Upper lobe of right lung (tissue), 1 donor: Measurements from ENCODE around the gene SLFNL1. TPM values are rescaled to one million over a fixed set of nuclear protein-coding genes. Genes with fewer than 3 reads are reported as not detected.
A peak's percentile ranks its signal among the peaks of the same experiment; 100 is the strongest.

Experiments
- ATAC-seq: fragments of 200-7000 bp; cut with Tn5 transposase; one replicate; pipeline ENCODE4 v1.9.1; 2020; ENCODE audit warnings: mild to moderate bottlenecking, moderate library complexity
- DNase-seq: peaks from one replicate; pipeline ENCODE4 v3.0.0-alpha.2; 2020
- H3K27ac ChIP-seq: fragments of 200-600 bp; one replicate; pipeline ENCODE4 v1.8.0; 2022
- H3K27me3 ChIP-seq: fragments of 200-600 bp; one replicate; pipeline ENCODE4 v1.8.0; 2022; ENCODE audit warnings: mild to moderate bottlenecking
- H3K36me3 ChIP-seq: fragments of 200-600 bp; one replicate; pipeline ENCODE4 v1.8.0; 2022
- H3K4me1 ChIP-seq: fragments of 200-600 bp; one replicate; pipeline ENCODE4 v1.8.0; 2022
- H3K4me3 ChIP-seq: fragments of 200-600 bp; one replicate; pipeline ENCODE4 v1.8.0; 2022; ENCODE audit warnings: mild to moderate bottlenecking
- H3K9me3 ChIP-seq: fragments of 200-600 bp; one replicate; pipeline ENCODE4 v1.8.0; 2022
- intact Hi-C: fragments of 100-400 bp; cut with DNase I; formaldehyde crosslinking; loops from one replicate; pipeline ENCODE4 v1.11.0; 2022
- total RNA-seq: library from RNA; stranded (reverse); fragmentation: NEBNext Ultra II Directional; extraction: Animal tissue kit (Norgen Biotek cat#: 25700); gene quantifications from one replicate; pipeline ENCODE4 v1.2.1, GENCODE V29; 2021
- TF ChIP-seq, protein P1 (sequence below): fragments of 200-600 bp; IDR thresholded peaks from one replicate; pipeline ENCODE4 v1.8.0; 2022; ENCODE audit warnings: antibody characterized with exemption
- donor health status: DM: no; HTN: yes; CAD: no; lungs with severe emphysema.

The SLFNL1 gene
- total RNA-seq, 1 donor from 2014 or later, result 2.8 TPM

DNA sequence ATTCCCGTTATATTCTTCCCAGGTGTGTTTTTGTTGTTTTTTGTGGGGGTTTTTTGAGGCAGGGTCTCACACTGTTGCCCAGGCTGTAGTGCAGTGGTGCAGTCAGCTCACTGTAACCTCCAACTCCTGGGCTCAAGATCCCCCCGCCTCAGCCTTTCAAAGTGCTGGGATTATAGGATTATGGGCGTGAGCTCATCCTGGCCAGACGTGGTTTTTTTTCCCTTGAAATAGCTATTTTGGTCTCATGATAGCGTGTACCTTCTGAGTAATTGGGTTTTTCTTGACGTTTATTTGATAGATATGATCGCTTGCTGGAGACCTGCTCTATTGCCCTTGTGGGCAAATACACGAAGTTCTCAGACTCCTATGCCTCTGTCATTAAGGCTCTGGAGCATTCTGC is 24.4 kb downstream of the SLFNL1 start:
- peaks cover 93% of the 10 kb centered on the region for H3K36me3 ChIP-seq
- ATAC-seq (no peak), DNase-seq (no peak)
- H3K27me3 ChIP-seq, result no peaks in the 10 kb centered on the region
- no peaks in the 10 kb centered on the region for H3K4me1 ChIP-seq
- no peak overlapping the region for H3K4me3 ChIP-seq
- TF ChIP-seq, protein P1, sequence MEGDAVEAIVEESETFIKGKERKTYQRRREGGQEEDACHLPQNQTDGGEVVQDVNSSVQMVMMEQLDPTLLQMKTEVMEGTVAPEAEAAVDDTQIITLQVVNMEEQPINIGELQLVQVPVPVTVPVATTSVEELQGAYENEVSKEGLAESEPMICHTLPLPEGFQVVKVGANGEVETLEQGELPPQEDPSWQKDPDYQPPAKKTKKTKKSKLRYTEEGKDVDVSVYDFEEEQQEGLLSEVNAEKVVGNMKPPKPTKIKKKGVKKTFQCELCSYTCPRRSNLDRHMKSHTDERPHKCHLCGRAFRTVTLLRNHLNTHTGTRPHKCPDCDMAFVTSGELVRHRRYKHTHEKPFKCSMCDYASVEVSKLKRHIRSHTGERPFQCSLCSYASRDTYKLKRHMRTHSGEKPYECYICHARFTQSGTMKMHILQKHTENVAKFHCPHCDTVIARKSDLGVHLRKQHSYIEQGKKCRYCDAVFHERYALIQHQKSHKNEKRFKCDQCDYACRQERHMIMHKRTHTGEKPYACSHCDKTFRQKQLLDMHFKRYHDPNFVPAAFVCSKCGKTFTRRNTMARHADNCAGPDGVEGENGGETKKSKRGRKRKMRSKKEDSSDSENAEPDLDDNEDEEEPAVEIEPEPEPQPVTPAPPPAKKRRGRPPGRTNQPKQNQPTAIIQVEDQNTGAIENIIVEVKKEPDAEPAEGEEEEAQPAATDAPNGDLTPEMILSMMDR, result no peak
- no peaks in the 10 kb centered on the region for H3K9me3 ChIP-seq
- intact Hi-C loops, result no loop called here
- no peak overlapping the region for H3K27ac ChIP-seq

DNA sequence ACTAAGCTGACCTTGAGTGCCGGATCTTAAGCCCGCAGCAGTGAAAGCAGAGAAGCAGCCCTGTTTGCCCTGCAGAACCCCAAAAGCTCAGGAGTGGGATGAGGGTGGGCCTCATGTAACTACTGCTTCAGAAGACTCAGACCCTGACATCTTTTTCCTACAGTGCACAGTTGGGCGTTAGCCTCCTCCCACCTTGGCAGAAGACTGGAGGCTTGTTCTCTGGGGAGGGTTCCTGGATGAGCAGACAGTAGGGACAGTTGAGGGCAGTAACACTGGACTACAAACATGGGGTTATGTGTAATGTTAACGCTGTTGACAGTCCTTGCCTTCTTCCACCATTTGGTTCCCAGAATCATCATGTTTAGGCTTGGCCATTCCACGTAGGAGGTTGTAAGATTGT is 32.5 kb downstream of the SLFNL1 start:
- Histone ChIP-seq H3K27me3 (no peaks in the 10 kb centered on the region), H3K4me1 (peaks cover 14% of the 10 kb centered on the region), H3K36me3 (peaks cover 66% of the 10 kb centered on the region), H3K27ac (no peak overlapping the region), H3K9me3 (no peaks in the 10 kb centered on the region), H3K4me3 (no peak overlapping the region)
- DNase-seq (no peak), ATAC-seq (no peak)
- intact Hi-C loops, result no loop called here
- TF ChIP-seq, protein P1, result no peak

DNA sequence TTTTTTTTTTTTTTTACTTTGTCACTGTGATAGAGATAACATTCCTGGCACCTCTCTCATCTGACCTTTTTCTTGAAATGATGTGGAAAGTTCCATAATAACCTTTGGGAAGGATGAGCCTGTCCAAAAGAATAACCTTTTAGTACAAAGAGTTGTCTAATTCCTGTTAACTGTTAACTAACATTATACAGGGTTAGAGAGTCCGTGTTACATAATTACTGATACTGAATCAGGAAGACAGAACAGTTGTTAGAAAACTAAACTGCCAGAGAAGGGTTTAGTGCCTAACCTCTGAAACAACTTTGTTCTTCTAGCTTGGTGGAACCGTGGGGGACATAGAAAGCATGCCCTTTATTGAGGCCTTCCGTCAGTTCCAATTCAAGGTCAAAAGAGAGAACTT is 33.2 kb downstream of the SLFNL1 start:
- DNase-seq (no peak), ATAC-seq (no peak)
- no peaks in the 10 kb centered on the region for H3K9me3 ChIP-seq
- no peak overlapping the region for H3K4me3 ChIP-seq
- TF ChIP-seq, protein P1, result no peak
- intact Hi-C loops, result no loop called here
- H3K4me1 ChIP-seq, result peaks cover 14% of the 10 kb centered on the region
- H3K27me3 ChIP-seq, result no peaks in the 10 kb centered on the region
- peaks cover 60% of the 10 kb centered on the region for H3K36me3 ChIP-seq
- H3K27ac ChIP-seq, result no peak overlapping the region

DNA sequence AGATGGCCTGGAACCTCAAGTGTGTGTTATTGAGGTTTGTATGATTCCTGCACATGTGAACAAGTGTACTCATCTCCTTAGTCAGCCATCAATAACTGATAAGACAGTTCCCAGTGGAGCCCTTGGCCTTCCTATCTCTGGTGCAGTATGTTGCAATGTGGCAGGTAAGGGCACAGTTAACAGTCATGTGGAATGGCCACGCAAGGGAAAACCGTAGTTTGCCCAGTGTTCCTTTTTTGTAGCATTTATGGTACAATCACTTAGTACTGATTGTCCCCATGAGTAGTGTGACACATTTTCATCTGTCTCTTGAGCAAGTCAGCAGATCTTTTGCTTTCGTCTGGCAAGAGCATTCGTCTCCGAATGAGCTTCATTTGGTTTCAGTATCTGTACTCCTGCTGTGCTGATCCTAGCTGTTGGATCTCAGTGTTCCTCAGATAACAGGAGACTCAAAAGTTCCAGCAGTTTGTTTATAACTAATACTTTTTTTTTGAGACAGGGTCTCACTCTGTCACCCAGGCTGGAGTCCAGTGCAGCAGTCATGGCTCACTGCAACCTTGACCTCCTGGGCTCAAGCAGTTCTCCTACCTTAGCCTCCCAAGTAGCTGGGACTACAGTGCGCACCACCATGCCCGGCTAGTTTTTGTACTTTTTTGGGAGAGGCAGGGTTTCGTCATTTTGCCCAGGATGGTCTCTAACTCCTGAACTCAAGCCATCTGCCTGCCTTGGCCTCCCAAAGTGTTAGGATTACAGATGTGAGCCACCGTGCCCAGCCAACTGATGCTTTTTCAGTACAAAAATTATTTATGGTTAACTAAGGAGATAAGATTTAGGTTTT is 33.9 kb downstream of the SLFNL1 start:
- H3K27ac ChIP-seq, result no peak overlapping the region
- H3K36me3 ChIP-seq, result peaks cover 54% of the 10 kb centered on the region

DNA sequence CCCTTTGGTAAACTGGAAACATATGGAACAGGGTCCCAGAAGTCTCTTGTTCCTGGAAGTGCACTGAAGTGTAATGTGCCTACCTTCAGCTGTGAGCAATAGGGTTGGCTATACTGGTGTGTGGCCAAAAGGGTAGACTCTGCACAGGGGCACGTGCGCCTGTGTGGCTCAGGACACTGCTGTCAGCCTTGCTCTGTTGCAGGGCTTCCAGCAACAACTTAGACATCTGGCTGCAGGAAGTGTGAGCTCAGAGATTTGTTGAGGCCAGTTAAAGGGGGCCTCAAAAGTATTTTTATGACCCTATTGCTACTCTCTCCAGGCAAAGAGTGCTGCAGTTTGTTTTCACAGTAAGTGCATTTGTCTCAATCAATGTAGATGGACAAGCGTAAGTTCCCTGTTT is 34.6 kb downstream of the SLFNL1 start:
- ATAC-seq, result peak; percentile 13
- intact Hi-C loops, result no loop called here
- peaks cover 47% of the 10 kb centered on the region for H3K36me3 ChIP-seq

More for the DNA sequence above, 33.9 kb downstream of the SLFNL1 start:
- TF ChIP-seq, protein P1, result no peak
- no peak overlapping the region for H3K4me3 ChIP-seq
- peaks cover 17% of the 10 kb centered on the region for H3K4me1 ChIP-seq
- no peak for ATAC-seq
- DNase-seq, result no peak
- no peaks in the 10 kb centered on the region for H3K9me3 ChIP-seq
- intact Hi-C loops, result no loop called here
- H3K27me3 ChIP-seq, result no peaks in the 10 kb centered on the region

More for the DNA sequence above, 34.6 kb downstream of the SLFNL1 start:
- TF ChIP-seq, protein P1, result no peak
- no peak overlapping the region for H3K27ac ChIP-seq
- no peaks in the 10 kb centered on the region for H3K27me3 ChIP-seq
- H3K9me3 ChIP-seq, result no peaks in the 10 kb centered on the region
- H3K4me3 ChIP-seq, result no peak overlapping the region
- no peak for DNase-seq
- H3K4me1 ChIP-seq, result peaks cover 24% of the 10 kb centered on the region
